ENCODE results near the gene DIP2C. TPM values are rescaled to one million over a fixed set of nuclear protein-coding genes. Genes with fewer than 3 reads are reported as not detected.
"Not testable (repeated sequence)": the region's sequence is repeated elsewhere in the genome, so short reads cannot be mapped to it uniquely, and the experiment has no call there.

DIP2C gene
- total RNA-seq, 1 donor from 2014 or later, result 11.4 TPM

GRCh38 chr10:325282-325681, 364.2 kb downstream of the DIP2C start:
- TF ChIP-seq, protein P1, sequence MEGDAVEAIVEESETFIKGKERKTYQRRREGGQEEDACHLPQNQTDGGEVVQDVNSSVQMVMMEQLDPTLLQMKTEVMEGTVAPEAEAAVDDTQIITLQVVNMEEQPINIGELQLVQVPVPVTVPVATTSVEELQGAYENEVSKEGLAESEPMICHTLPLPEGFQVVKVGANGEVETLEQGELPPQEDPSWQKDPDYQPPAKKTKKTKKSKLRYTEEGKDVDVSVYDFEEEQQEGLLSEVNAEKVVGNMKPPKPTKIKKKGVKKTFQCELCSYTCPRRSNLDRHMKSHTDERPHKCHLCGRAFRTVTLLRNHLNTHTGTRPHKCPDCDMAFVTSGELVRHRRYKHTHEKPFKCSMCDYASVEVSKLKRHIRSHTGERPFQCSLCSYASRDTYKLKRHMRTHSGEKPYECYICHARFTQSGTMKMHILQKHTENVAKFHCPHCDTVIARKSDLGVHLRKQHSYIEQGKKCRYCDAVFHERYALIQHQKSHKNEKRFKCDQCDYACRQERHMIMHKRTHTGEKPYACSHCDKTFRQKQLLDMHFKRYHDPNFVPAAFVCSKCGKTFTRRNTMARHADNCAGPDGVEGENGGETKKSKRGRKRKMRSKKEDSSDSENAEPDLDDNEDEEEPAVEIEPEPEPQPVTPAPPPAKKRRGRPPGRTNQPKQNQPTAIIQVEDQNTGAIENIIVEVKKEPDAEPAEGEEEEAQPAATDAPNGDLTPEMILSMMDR (conservative IDR thresholded peaks at IDR 0.05; ENCODE audit: low read depth, low read length), result no peak
- no peak overlapping the region for H3K4me3 ChIP-seq (ENCODE audit: low read depth, low read length)
- DNase-seq (ENCODE audit: low read depth), result no peak

GRCh38 chr10:324593-324992, 364.9 kb downstream of the DIP2C start:
- no peak overlapping the region for H3K4me3 ChIP-seq (ENCODE audit: low read depth, low read length)
- DNase-seq (ENCODE audit: low read depth), result no peak
- TF ChIP-seq, protein P1 (conservative IDR thresholded peaks at IDR 0.05; ENCODE audit: low read depth, low read length), result no peak

GRCh38 chr10:323651-324293, 365.7 kb downstream of the DIP2C start:
- TF ChIP-seq, protein P1 (conservative IDR thresholded peaks at IDR 0.05; ENCODE audit: low read depth, low read length), result no peak
- peak; percentile 84 for DNase-seq (ENCODE audit: low read depth)
- no peak overlapping the region for H3K4me3 ChIP-seq (ENCODE audit: low read depth, low read length)

DNA sequence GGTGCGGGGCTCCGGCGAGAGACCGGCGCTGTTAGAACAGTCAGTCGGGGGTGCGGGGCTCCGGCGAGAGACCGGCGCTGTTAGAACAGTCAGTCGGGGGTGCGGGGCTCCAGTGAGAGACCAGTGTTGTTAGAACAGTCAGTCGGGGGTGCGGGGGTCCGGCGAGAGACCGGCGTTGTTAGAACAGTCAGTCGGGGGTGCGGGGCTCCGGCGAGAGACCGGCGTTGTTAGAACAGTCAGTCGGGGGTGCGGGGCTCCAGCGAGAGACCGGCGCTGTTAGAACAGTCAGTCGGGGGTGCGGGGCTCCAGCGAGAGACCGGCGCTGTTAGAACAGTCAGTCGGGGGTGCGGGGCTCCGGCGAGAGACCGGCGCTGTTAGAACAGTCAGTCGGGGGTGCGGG, 366.4 kb downstream of the DIP2C start:
- DNase-seq (ENCODE audit: low read depth); H3K4me3 ChIP-seq (ENCODE audit: low read depth, low read length): not testable (repeated sequence)

DNA sequence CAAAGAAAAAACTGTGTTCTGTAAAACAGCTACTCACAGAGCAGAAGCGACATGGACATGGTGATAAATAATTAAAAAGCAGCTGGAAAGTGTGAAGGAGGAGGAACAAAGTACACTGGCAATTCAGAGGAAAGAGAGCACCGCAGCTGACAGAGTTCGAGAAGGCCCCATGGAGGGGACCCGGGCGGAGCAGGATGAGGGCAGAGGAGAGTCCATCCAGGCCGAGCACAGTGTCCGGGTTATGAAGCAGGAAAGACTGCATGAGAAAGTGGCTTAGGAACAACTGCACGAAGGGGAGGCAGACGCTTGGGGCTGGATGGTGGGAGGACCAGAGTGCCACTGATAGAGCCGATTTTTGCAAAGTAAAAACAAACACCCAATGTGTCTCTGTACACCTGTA, 368.7 kb downstream of the DIP2C start:
- TF ChIP-seq, protein P1 (conservative IDR thresholded peaks at IDR 0.05; ENCODE audit: low read depth, low read length), result no peak
- DNase-seq (ENCODE audit: low read depth), result no peak
- no peak overlapping the region for H3K4me3 ChIP-seq (ENCODE audit: low read depth, low read length)

DNA sequence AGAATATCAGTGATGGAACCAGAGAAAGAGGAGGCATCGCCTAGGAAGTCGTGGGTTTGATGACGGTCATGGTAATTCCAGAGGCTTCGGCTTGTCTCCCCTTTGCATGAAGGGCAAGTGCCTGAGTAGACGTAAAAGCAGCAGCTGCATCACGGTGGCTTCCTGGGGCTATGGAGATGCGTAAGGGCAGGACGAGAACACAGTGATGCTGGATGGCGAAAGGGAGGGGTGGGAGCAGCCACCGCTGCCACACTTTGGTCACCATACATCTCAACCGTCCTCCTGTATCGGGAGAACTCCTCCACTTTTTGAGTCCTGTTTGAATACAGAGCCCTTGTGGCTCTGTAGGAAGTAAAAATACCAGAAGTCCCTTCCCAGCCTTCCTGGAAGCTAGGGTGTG, 371.5 kb downstream of the DIP2C start:
- H3K4me3 ChIP-seq (ENCODE audit: low read depth, low read length), result no peak overlapping the region
- TF ChIP-seq, protein P1 (conservative IDR thresholded peaks at IDR 0.05; ENCODE audit: low read depth, low read length), result no peak
- no peak for DNase-seq (ENCODE audit: low read depth)

- no peak overlapping the region for H3K4me3 ChIP-seq (ENCODE audit: low read depth, low read length)
- peak; percentile 50 for DNase-seq (ENCODE audit: low read depth)
Measured at GRCh38 chr10:317271-317769, 372.1 kb downstream of the DIP2C start.

More at GRCh38 chr10:317271-317769, 372.1 kb downstream of the DIP2C start:
- TF ChIP-seq, protein P1 (conservative IDR thresholded peaks at IDR 0.05; ENCODE audit: low read depth, low read length), result no peak
